HG03469 (cell line): ENCODE measurements around the gene OXTR.

Experiments
- ATAC-seq: cut with Tn5 transposase; IDR thresholded peaks from one replicate; pipeline ENCODE4 v1.9.1; 2021; ENCODE audit warnings: mild to moderate bottlenecking, moderate library complexity, moderate number of reproducible peaks; ENCODE audit not compliant: unreplicated experiment

The OXTR gene

DNA sequence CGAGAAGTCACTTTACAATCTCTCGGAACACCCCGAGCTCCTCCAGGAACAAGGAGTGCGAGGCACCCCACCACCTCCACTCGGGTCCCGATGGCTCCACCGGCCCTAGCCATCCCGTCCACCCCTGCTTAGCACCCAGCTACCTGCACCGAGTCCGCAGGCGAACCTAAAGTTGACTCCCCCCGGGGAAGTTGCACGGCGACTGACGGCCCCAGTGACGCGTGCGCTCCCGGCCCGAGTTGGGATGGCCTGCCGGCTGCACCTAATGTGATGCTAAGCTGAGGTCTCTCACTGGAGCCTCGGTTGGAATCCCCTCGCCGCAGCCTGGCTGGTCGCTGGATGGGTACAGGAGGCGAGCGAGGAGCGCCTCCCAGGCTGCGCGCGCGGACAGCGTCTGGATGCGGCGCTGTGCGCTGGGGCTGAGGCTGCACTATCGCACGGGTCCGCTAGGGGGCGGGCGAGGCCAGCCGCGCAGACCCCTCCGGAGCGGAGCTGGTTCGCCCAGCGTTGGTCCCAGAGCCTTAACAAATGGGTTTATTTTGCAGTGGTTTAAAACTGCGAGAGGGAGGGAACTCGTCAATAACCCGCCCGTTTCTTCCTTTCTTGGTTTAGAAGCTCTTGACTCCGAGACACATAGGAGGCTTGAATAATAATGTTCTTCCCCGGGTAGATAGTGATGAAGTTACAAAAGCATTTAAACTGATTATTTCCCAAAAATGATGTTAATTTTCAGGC lies at the start of gene OXTR:
Gene OXTR, minus strand, starts transcription at position 526 of the 735 bp plus-strand sequence. CDS start 1,426 bp downstream, outside the sequence.
- peak; percentile 85 for ATAC-seq

DNA sequence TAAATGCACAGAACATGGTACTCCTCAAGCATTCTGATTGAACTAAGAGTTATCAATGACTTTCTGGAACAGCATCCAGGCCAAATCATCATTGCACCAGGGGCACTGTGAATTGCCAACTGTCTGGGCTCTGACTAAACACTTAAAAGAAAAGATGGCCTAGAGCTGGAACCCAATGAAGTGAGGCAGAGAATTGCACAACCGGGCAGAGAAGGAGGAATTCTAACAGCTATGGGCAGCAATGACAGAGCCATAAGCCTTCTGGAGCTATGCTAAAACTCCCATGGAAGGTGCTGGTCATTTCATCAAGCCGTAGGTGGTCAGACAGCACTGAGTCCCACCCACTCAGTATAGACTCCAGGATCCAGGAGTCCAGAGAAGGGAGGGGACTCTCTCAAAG lies 48.1 kb upstream of the OXTR start:
- no peak for ATAC-seq

DNA sequence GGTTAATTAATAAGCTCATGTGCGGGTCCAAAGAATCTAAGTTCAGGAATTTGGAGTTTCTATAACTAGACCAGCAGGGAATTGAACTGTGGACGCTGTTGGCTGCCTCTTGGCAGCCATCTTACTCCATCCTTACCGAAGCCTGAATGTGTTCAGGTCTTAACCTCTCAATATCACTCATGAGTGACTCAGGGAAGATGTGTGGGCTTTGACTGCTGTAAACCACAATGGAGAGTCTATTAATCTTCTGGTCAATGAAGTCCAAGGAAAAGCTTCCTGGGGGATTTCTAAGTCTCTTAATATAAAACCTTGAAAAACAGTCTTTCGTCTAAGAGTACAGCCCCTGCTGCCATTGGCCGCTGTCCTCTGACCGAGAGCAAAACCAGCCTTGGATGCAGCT lies 46.7 kb upstream of the OXTR start:
- ATAC-seq, result no peak

DNA sequence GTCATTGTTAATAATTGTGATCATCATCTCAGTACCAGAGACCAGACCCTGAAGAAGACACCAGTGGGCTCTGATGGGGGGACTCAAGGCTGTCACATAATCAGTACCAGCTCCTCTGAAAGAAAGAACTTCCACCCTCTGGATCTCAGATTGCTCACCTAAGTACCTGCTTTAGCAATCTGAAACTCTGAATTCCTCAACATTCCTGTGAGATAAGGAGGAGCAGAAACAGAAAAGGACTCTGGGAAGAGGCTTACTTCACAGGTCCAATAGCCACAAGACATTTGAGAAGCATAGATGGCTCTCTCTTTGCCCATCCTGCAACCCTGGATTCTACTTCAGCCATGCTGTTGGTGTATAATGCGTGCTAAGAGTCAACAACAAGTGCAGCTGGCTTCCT lies 44.0 kb upstream of the OXTR start:
- ATAC-seq, result no peak

DNA sequence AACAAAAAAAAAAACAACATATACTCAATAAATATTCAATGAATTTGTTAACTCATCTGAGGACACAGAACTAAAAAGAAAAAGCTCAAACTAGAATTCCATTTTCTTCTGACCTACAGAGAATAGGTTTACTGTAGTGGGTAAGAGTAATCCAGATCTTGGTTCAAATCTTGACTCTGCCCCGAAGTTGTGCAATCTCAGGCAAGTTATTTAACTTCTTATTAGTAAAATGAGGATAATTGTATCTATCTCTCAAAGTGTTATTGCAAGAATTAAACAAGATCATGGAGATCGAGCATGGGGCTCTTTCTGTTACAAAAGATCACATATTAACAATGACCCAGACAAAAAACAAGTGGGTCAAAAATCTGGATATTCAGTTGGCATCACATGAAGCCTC lies 41.1 kb upstream of the OXTR start:
- ATAC-seq, result no peak

DNA sequence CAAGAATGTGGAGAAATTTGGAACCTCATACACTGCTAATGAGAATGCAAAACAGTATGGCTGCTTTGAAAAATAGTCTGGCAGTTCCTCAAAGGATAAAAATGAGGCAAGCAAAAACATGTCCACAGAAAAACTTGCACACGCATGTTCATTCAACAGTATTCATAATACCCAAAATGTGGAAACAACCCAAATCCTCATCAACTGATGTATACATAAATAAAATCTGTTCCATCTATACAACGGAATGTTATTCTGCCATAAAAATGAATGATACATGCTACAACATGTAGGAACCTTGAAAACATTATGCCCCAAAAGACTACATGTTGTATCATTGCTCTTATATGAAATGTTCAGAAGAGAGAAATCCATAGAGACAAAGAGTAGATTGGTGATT lies 36.4 kb upstream of the OXTR start:
- no peak for ATAC-seq

DNA sequence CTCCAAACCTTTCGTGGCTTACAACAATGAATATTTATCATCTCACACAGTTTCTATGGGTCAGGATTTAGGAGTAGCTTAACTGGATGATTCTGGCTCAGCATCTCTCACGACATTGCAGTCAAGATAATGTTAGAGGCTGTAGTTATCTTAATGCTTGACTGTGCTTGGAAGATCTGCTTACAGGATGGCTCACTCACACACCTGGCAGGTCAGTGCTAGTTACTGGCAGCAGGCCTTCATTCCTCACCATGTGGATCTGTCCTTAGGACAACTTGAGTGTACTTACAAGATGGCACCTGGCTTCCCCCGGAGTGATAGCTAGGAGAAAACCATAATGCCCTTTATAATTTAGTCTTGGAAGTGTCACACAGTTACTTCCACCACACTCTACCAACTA lies 32.8 kb upstream of the OXTR start:
- no peak for ATAC-seq

DNA sequence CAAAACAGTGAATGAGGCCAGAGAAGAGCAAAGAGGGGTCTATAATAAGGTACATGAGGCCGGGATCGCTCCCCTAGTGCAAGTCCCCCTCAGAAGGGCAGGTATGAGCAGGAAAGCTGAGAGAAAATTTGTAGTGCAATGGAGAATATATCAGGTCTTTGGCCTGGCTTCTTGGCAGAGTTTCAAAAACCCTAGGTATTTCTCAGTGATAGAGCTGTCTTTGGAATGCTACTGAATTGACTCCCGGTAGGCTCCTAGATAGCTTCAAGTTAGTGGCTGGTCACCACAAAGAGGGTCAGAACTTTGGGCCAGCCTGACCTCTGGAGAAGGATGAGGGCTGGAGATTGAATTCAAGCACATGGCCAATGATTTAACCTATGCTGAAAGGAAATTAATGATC lies 30.6 kb upstream of the OXTR start:
- ATAC-seq, result no peak

DNA sequence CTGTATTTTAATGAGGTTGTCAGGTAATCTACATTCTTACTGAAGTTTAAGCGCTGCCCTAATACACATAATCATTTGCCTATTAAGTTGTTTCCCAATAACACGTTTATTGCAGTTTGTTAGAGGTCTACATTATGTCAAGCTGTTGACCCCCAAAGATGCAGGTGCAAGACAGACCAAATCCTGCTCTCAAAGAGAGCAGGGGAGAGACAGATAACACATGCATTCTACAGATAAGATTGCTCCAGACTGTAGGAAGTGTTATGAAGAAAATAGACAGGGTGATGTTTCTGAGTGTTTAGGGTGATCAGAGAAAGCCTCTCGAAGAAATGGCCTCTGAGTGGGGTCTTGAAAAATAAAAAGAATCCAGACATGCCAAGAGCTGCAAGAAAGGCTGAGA lies 24.8 kb upstream of the OXTR start:
- ATAC-seq, result no peak

DNA sequence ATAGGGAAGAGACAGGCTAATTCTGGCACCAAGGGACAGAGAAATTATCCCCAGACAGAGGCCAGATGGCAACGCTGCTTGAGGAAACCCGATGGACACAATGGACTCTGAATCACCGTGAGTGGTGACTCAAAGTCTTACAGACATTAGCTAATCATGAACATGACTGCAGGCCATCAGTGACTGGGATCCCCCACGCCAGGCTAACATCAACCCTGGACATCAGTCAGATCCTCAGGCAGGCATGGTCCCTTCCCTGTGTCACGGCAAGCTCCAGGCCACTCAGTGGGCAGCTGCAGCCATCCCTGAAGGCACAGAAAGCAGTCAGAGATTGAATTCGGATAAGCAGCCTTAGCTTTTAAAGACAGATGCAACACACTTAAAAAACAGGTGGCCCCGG lies 23.8 kb upstream of the OXTR start:
- ATAC-seq, result no peak

DNA sequence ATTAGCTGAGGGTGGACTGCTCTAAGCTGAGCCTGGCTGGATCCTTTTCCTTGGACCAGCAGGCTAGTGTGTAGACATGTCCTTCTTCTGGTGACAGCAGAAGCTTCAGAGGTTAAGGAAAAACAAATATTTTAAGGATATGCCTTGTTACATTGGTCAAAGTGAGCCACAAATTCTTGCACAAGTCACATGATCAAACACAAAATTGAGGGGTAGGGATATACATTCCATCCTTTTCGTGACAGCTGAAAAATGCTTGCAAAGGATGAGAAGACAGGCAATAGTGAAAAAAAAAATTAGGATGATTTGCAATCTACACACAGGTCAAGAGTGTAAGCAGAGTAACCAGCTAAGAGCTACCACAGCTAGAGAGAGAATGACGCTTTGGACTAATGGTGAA lies 21.1 kb upstream of the OXTR start:
- no peak for ATAC-seq

DNA sequence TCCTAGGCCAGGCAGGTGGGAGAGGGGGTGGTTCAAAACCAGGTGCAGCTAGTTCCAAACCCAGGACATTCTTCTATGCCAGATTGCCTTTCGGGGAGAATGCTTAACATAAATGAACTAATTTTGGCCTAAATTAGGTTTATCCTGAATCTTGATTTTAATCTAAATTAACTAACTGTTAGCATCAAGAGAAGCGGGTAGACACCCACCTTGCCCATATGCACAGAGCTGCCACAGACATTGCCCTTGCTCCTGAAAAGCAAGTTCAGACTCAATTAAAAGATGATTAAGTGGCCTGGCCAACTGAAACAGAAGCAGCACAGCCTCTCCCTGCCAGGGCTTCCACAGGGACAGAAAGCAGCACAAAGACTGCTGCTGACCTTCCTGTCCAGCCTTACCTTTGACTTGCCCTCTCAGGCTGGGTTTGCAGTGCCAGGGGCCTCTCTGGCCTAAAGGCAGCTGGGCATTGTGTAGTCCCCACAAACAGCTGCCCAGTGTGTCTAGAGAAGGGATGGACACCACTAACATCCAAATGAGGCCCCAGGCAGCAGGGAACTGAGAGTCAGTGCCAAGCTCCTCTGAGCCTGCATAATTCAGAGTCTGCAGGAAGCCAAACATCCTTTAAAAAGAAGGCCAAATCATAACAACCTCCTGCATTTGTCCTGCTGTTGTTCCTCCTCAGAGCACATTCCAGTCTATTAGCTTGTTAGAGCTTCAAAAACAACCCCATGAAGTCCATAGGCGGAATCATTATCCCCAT lies 15.4 kb upstream of the OXTR start:
- no peak for ATAC-seq

DNA sequence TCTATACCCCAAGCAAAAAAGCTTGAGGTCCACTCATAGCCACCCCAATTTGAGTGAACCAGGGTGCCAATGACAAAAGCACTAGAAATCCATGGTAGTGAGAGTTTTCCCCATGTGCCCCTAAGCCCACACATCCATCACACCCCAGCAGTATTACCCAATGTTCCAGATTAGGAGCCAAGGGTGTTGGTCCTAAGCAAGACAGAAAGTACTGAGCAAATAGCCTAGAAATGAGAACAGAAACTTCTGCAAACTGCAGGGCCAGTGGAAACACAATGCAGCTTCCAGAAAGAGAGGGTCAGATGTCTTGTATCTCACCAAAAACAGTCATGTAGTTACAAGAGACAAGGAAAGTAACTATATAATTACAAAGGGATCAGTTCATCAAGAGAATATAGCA lies 10.9 kb upstream of the OXTR start:
- no peak for ATAC-seq

DNA sequence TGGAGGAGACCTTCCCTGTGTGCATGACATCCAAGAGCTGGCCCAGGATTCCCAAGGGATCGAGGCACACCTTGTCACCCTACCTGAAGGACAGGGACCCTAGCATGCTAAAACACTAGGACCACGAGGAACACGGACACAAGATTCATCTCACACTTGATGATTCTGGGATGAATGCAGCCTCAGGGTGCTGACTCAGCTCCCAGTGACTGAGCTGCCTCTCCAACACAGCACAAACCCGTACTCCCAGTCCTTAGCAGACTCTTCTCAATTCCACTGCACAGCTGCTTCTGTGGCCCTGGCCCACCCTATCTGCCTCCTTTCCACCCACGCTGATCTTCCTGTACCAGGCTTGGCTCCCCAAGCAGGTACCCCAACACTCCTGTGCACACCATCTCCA lies 9.1 kb upstream of the OXTR start:
- no peak for ATAC-seq

DNA sequence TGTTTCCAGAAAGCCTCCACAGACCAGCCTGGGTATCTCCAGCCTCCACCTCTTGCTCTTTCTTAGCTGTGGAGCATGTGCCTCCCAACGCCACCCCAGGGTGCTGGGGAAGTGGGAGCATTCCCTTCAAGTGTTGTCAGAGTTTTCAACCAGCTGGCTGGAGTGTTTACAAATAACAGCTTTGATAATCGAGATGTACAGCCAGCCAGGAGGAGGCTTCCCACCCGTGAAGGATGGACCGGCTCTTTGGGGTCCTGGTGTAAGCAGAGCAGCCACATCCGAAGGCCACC lies 8.5 kb upstream of the OXTR start:
- peak; percentile 15 for ATAC-seq

DNA sequence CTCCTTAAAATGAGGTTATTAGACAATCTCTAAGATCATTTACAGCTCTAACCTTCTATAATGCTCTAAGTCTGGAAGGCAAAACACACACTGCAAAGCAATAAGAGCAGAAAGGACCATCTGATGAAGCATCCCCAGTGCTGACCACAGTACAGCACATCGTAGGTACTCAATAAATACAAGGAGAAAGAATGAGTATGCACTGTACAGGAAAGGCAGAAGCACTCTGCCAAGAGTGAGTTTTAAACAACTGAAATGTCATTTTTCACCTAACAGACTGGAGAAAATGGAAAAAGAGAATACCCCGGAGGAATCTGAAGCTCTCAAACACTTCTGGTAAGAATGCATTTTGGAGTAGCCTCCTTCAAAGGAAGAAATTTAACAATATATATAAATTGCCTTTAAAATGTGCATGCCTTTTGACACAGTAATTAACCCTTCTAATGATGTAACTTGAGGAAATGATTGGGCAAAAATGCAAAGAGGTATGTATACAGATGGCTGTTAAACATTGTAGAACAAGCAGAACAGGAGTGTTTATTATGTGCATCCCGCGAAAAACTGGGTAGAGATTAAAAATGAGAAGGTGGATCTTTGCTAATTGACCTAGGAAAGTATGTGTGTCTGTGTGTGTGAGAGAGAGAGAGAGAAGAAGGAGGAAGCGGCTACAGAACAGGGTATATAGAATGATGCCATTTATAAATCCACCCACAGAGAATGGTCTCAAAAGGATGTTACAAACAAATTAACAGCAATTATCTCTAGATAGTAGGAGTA lies 8.0 kb upstream of the OXTR start:
- peak; percentile 57 for ATAC-seq

DNA sequence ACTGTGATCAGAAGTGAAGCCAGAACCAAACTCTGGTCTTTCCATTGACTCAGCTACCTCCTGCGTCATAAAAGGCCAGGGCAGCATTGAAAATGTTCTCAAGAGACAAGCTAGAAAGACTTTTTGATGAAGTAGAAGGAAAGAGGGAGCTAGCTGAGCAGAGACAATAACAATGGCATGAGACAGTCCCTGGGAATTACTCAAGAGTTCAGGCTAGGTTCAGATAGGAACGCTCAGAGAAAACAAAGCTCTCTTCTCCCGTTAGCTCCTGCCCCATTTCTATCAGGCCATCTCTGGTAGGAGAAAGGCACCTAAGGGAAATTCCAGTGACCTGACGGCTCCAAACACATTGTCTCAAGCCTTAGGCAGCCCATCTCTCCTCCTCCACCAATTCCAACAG lies 7.0 kb upstream of the OXTR start:
- ATAC-seq, result no peak

DNA sequence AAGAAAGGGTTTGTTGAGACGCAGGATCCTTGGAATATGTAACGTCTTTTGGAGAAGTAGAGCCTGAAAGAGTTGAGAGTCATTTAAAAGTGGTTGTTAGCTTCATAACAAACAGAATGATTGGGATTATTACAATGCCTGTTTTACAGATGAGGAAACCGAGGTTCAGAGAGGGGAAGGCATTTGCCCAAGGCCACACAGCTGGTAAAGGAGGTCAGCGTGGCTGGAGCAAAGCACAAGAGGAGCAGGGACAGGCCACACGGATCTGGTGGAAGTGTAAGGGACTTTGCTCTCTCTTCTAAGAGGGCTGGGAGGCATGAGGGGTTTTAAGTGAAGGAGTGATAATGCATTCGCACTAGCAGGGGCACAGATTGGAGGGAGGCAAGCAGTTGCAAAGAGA lies 6.2 kb upstream of the OXTR start:
- ATAC-seq, result no peak

DNA sequence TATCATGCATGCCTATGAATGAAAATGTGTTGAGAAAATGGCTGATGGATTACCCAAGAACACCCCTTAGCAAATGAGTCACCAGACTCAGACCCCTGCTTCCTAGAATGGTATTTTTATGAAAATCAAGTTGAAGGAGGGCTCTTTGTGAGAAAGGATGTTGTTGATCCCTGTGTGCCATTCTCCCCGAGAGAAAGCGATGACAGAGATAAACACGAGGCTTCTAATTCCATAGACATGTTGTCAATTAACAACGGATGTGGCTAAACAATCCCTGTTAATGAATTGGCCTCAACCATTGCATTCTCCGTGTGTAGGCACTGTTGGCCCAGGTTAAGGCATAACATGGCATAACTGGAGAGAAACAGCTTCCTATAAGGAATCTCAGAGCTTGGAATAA lies 5.8 kb upstream of the OXTR start:
- no peak for ATAC-seq

DNA sequence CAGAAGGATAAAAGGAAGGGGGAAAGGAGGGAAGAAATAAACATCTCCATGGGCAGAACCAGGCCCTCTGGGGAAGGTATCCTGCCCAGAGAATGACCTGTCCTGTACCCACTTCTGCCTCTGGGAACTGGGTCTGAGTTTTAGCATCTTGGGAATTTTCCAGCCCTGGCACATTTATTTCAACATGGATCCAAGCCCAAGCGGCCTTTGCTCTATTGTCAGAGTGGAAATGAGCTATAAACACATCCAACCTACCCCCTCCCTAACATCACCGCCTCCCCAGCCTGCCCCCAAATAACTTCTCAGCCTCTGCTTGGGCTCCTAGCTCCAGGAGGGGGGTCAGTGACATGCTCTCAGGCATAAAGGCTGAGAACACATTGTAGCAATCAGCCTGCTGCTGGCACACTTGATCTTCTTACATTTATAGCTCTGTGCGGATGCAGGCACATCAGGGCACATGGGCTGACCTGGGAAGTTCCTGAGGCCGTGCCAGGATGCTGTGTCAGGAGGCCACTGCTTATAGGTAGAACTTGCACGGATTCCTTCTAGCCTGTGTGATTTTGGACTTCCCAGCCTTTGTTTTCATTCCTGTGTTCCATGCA lies 4.6 kb upstream of the OXTR start:
- ATAC-seq, result no peak

DNA sequence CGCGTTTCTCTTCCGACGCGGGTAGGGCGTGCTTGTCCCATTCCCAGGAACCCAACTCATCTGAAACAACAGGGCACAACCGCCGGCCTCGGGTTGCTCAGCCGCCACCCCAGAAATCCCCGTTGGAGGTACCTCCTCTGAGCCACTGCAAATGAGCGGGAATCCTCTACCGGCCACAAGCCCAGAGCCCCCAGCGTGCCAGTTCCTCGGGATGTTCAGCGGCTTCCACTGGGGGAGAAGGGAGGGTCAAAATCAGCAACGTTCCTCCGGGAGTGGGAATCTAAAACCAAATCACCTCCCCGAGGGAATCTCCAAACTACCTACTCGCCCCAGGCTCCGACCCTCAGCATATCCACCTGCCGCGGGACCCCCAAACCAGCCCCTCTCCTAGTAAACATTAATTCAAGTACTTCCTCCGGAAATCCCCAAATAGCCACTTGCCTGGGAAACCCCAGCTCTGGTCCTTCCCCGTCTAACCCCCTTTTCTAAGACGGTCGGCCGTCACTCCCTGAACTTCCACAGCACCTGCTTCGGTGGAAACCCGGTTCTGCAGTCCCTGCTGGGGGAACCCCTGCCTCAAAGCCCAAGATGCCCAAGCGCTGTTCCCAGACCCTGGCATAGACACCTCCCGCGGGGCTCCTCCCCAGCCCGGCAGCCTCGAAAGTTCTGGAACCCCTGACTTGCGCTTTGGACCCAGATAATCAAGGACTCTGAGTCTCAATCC lies 887 bp downstream of the OXTR start:
- no peak for ATAC-seq
